Medulla oblongata (tissue), 1 donor: ENCODE results near the gene LCNL1.

Experiments
- DNase-seq: peaks from one replicate; pipeline ENCODE4 v3.0.0-alpha.2; 2015; ENCODE audit errors: extremely low spot score

LCNL1 gene

DNA sequence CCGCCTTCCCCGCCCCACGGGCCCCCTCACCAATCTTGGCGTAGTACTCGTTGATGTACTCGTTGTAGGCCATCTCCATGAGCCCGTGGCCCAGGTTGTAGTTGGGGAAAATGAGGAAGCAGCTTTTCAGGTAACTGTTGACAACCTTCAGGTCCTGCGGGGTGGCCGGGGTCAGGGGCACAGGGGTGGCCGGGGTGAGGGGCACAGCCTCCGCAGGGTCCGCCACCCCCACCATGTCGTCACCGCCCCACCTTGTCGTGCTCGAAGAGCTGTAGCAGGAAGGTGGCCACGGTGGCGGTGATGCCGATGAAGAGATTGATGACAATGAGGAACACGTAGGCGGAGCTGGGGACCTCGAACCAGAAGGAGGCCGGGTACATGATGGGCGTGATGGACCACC, 28.4 kb downstream of the LCNL1 start:
- DNase-seq: no peak

DNA sequence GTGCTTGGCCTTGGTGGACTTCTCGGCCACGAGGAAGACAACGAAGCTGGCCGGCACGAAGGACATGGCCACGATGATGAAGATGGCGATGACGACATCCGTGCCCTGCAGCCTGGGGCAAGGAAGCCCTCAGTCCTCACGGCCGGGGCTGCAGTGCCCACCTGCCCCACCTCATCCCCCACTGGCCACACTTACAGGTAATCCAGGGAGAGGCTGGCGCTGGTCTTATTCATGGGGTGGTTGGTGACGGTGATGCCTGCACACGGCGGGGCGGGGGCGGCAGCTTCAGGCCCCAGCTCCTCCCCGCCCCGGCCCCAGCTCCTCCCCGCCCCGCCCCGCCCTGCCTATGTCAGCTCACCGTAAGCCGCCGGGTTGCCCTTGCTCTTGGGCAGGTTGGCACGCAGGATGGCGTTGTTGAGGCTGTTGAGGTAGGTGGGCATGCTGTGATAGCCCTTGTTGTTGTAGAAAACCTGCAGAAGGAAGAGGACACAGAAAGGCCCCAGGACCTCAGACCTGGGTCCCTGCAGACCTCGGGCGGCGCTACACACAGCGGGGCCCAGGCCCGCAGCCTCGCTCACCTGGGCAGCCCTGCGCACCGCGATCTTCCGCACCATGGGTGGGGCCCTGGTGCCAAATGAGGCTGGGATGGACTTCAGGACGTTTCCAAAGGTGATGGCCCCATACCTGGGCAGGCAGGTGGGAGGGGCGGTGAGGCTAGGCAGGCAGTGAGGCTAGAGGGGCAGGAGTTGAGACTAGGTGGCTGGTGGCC, 29.3 kb downstream of the LCNL1 start:
- no peak for DNase-seq

DNA sequence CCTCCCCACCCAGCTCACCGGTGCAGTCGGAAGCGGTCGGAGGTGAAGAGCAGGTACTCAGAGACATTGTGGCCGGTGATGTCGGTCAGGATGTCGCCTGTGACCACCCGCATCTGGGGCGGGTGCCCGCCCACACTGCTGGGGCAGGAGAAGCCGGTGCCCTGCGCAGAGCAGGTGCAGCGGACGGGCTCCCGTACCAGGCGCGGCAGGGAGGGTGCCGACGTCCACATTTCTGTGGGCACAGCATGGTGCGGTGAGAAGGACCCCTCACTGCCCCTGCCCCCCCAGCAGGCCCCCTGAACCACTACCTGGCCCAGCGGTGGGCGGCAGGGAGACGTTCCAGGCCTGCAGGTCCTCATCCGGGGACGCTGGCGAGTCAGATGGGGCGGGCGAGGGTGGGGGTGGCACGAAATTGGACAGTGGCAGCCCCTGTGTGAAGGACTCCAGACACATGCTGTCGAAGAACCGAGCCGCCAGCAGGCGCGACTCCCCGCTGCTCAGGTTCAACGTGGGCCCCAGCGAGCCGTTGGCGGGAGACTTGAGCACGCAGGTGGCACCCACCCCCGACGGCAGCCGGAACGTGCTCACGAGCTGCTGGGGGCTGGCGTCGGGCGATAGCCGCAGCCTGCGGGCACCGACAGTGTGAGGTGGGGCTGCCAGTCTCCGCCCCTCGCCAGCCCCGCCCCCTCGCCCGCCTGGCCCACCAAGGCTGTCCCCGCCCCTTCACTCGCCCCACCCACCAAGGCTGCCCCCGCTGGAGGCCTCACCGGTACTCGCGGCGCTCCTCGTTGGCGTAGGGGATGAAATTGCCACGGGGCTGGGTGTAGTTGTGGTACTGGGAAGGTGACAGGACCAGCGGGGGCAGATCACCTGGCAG, 30.1 kb downstream of the LCNL1 start:
- DNase-seq: no peak

DNA sequence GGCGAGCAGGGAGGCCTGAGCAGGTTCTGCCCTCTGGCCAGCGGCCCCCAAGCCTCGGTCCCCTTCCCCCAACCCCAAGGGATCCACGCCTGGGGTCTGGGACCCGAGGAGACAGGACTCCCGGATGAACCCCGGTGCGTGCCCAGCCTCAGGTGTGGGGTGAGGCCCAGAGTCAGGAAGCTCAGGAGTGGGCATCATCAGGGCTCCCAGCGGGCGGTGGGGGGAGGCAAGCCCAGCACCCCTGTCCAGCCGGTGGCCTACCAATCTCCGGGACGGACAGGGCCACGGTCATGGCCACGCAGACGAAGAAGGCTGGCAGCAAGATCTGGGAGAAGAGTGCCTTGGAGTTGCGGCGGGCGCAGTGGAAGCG, 30.8 kb downstream of the LCNL1 start:
- DNase-seq: no peak

DNA sequence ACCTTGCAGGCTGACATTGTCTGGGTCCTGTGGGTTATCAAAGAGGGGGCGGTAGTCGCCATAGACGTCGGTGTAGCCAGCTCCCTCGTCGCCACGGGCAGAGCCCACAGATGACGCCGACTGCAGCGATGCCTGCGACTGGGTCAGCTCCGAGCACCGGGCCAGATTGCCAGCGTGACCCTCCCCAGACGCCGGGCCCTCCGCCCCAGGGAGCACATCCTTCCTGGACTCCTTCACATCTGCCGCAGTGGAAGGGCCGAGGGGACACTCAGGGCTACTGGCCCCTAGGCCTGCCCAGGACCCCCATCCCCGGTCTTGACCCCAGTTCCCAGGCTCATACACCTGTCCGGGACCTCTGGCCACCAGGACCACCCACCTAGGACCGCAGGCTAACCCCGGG, 31.4 kb downstream of the LCNL1 start:
- no peak for DNase-seq

DNA sequence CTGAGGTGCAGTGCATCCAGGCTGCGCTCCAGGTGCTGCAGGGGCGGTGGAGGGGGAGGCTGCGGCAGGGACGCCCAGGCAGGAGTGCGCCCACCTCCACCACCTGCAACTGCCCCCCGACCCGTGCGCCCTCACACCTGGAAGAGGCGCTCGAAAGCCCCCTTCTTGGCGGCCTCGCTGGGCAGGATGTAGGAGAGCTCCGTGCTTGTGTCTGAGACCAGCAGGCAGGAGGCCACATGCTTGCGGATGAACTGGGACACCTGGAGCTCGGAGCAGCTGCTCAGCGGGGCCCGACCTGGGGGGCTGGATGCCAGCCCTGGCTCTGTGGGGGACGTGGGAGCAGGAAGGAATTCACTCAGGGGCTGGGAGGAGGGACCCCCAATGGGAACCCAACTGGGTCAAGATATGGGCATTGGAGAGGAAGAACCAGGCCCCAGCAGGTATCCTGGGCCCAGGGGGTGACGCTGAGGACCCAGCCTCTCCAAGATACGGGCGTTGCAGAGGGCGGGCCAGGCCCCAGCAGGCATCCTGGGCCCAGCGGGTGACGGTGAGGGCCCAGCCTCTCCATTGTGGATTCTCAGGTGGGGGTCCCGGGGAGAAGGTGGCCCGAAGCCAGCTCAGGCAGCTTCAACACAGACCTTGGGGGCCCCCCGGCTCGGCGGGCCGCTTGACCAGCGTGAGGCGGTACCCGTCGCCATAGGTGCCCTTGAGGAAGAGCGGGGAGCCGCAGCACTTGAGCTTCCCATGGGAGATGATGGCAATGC, 32.2 kb downstream of the LCNL1 start:
- DNase-seq: no peak

DNA sequence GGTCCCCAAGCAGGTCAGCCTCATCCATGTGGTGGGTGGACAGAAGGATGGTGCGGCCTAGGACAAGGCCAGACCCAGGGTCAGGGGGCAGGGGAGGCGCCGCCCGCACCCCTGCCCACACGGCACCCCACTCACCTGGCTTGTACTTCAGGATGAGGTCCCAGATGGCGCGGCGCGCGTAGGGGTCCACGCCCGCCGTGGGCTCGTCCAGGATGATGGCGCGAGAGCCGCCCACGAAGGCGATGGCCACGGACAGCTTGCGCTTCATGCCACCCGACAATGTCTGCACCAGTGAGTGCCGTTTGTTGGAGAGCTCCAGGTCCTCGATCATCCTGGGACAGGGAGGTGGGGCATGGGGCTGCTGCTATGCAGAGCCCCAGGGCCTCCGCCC, 32.7 kb downstream of the LCNL1 start:
- DNase-seq: no peak

DNA sequence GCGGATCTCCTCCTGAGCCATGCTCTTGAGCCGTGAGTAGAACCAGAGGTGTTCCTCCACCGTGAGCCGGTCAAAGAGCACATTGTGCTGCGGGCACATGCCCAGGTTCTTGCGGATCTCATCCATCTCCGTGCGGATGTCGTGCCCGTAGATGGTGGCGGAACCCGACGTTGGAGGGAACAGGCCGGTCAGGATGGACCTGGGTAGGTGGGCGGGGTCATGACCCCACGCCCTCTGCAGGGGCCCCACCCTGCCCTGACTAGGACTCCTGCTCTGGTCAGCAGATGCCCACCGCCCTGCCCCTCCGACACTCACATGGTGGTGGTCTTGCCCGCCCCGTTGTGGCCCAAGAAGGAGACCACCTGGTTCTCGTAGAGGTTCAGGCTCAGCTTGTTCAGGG, 33.2 kb downstream of the LCNL1 start:
- no peak for DNase-seq

DNA sequence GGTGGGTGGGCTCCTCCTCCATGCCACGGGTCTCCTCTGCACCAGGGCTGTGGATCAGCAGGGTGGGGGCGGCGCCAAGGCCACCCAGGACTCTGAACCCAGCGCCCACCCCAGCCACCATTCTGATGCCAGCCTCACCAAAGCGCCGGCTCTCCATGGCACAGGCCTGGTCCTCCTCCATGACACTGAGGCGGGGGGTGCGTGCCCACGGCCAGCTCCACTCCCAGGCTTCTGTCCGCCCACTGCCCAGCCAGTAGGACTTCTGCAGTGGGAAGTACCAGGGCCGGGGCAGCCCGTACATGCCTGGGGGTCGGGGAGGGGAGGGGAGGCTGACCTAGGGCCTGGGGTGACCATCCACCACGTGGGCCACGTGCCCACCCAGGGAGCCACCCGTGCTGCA, 33.6 kb downstream of the LCNL1 start:
- no peak for DNase-seq

DNA sequence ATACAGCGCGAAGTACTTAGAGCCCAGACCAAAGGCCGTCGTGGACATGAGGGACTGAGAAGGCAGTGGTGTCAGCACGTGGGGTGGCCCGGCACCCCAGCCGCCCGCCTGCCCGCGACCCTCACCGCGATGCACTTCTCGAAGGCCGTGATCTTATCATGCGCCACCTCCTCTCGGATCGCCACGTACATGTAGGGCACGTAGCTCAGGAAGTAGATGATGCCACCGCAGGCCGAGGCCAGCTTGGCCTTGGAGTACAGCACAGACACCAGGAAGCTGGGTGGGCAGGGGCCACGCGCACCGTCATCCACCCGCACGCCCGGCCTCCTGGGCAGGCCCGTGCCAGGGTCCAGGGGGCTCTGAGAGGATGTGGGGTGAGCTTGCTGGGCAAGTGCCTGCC, 34.3 kb downstream of the LCNL1 start:
- no peak for DNase-seq

DNA sequence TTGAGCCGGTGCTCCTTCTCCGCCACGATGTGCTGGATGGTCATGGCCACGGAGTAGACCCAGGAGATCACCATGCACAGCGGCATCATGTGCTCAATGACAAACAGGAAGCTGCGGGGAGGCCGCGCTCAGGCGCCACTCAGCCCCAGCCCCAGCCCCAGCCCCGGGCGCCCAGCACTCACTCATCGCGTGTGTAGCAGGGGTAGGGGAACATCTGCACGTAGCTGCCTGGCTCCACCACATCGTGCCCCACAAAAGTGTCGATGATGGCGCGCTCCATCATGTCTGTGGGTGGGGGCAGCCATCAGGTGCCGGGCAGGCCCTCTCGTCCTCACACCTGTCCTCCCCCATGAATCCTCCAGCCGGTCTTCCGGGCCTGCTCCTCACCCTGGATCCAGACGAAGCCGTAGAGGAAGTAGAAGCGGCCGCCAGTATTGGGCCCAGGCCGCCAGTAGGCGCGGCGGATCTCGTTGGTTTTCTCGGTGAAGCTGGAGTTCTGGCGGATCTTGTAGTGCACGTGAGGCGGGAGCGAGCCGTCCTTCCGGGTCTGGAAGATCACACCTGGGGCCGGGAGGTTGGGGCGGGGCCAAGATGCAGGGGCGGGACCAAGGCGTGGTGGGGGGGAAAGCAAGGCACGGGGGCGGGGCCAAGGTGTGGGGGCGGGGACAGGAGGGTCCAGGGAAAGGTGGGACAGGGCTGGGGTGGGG, 35.2 kb downstream of the LCNL1 start:
- no peak for DNase-seq

DNA sequence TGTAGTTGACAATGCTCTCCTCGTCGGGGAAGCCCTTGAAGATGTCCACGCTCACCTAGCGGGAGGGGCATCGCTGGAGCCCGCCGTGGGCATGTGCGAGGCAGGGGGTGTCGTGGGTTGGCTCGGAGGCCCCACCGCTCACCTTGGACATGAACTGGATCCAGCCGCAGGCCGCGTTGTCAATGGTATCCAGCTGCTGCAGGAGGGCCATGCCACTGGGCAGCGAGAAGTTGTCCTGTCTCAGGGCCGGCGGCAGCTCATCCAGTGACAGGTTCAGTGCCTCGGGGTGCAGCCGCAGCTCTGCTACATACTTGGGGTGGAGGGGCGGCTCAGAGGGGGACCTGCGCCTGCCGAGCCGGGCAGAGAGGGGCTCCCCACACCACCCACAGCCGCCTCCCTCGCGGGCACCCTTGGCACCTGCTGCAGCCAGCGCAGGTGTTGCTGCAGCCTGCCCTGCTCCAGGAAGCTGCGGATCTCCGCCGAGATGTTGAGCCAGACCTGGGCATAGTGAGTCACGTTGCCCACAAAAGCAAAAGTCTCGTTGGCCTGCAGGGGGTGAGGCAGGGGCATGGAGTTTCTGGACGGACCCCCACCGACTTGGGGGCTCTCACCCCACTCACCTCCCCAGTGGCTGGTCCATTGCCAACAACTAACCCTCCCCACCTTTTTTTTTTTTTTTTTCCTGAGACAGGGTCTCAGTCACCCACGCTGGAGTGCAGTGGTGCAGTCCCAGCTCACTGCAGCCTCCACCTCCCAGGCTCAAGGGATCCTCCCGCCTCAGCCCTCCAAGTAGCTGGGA, 36.2 kb downstream of the LCNL1 start:
- DNase-seq: no peak

DNA sequence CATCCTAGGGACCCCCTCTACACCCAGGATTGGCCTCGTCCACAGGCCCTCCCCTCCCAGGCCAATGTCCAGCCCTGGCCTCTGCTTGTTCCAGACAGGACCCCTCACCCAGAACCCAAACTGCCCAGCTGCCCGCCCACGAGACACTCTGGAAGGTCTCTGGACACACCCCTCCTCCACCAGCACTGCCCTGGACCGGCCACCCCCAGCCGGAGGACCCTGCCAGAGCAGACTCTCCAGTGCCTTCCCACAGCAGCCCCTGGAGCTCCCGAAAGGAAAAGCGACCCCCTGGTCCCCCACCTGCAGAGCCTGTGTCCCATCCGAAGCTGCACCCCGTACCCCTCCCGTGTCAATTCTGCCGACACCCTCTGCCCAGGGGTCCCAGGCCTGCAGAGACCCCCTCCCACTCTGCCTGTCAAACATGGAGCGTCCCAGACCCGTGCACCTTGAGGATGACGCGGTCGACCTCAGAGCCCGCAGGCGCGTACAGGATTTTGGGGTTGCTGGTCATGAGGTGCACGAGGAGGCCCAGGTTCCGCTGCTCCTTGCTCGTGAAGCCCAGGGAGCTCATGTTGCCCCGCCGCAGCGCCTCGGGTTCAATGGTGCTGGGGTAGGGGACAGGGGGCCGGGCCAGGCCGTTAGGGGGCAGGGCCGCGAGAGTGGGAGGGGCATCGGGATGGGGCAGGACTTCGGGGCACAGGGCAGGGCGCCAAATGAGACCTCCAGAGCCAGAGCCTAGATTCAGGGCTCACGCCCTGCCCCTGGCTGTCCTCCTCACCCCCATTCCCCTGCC, 37.3 kb downstream of the LCNL1 start:
- DNase-seq: no peak

DNA sequence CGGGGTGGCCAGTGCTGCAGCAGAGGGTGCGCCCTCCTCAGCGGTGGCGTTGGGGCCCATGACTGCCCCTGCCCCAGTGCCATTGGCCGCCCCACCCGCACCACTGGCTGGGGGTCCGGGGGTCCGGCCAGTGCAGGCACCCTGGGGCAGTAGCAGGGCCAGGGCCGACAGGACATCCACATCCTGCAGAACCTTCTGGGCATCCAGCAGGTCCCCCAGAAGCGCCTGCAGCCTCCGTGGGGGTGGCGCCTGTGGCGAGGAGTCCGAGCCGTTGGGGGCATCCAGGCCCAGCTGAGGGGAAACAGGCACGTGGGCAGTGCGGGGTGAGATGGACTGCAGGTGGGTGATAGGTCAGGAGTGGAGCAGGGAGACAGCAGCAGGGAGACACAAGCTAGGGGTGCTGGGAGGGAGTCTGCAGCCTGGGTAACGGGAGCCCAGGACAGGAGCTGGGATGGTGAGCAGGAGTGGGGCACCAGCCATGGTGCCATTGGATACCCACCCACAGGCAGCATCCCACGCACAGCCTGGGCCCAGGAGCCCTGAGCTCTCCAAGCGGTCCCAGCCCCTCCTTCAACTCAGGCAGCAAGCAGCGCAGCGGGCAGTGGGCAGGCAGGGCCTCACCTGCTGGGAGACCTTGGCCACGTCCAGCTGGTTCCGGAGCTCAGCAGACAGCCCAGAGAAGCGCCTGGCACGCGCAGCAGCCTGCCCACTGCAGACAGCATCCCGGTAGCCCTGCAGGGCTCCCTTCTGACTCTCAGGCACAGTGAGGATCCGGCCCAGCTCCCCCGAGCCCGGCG, 38.2 kb downstream of the LCNL1 start:
- no peak for DNase-seq

DNA sequence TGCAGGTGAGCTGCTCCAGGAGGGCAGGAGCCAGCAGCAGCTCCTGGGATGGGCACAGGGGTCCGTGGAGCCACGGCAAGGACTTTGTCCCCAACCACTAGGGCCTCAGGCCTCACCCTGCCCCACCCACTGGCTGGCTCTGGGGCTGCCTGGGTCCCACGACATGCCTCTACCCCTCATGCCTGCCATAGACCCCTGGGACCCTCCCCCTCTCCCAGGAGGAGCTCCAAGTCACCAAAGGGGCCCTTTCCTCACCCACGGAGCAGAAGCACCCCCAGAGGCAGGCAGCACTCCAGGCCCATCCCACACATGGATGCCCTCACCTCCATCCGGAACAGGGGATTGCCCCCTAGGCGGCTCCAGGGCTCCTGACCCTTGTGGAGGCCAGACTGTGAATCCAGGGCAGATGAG, 38.8 kb downstream of the LCNL1 start:
- no peak for DNase-seq

DNA sequence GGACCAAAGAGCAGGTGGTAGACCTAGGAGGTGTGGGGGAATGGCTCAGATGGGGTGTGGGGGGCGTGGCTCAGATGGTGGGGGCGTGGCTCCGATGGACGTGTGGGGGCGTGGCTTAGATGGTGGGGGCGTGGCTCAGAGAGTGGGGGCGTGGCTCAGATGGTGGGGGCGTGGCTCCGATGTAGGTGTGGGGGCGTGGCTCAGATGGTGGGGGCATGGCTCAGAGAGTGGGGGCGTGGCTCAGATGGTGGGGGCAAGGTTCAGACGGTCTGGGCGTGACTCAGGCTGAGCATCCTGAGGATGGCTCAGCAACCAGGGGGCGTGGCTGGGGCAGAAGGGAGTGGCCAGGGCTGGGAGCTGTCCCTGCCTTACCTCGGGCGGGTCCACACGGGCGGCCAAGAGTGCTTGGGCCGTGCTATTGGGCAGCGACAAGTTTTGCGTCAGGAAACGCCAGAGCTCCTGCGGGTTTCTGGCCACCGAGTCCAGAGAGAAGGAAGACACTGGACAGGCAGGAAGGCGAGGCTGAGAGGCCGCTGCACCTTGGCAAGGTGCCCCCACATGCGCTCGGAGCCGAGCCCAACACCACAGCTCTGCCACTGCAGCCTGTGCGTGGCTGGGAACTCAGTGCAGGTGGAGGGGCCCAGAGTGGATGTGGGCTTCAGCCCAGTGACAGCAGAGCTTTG, 39.3 kb downstream of the LCNL1 start:
- DNase-seq: peak; percentile 88

DNA sequence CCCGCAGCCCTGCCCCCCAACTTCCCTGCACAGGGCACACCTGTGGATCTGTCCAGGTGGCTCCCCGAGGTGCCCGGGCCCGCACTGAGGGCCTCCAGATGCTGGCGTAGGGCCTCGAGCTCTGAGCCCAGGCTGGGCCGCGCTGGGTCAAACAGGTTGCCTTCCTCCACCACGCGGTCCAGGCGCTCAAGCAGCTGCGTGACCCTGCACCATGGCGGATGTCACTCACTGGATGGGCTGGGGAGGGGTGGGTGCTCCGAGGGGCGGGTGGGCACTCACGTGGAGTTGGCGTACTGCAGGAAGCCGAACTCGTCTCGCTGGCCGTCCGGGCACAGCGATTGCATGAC, 39.8 kb downstream of the LCNL1 start:
- peak; percentile 15 for DNase-seq

DNA sequence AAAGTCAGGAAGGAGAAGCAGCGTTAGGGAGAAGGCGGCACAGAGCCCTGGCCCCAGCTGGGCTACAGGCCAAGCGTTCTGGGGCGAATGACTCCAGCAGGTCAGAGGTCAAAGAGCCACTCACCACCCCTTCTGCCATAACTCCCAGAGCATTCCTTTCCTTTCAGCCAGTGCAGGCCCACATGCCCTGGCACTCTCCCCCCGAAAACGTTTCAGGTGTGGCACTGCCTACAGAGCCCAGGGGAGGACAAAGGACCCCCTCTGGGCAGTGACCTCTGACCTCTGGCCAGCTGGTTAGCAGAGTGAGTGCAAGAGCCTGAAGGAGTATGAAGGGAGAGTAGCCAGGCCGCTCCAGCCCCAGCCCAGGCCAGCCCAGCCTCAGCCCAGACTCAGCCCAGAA, 40.4 kb downstream of the LCNL1 start:
- DNase-seq: peak; percentile 12

DNA sequence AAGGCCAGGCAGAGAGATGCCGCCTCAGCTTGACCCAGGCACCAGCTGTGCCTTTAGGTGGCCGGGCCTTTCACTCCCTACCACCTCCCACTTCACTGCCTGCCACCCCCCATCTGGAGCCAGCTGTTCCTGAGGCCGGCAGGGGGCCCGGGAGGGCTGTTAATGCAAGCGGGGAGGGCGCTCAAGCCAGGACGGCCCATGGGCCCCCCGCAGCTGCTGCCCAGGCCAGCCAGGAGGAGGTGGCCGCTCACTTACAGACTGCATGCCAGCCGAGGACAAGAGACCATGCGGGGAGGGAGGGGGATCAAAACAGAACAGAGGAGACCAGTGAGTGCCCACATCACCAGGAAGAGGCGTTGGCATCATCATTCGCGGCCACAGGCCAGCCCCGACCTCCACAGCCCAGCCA, 40.8 kb downstream of the LCNL1 start:
- DNase-seq: peak; percentile 45
